KBM-7 (cell line): ENCODE data around the gene SYNC.

Source experiments
- DNase-seq: peaks from one replicate; pipeline ENCODE4 v3.0.0-alpha.2; 2015
- in situ Hi-C: fragments of 300-500 bp; cut with MboI; formaldehyde crosslinking; loops from 2 replicates; pipeline ENCODE4 v1.14.3; 2020; ENCODE audit warnings: low sequenced_read_pairs, low pct_unique_long_range_greater_than_20kb, mixed read lengths

The SYNC gene

GRCh38 chr1:32702599-32703478 lies at the start of gene SYNC:
TSS of gene SYNC (minus strand) at chr1:32702770. CDS start at chr1:32702660, 110 bp downstream.
- no peak for DNase-seq
- in situ Hi-C loops: no loop called here

DNA sequence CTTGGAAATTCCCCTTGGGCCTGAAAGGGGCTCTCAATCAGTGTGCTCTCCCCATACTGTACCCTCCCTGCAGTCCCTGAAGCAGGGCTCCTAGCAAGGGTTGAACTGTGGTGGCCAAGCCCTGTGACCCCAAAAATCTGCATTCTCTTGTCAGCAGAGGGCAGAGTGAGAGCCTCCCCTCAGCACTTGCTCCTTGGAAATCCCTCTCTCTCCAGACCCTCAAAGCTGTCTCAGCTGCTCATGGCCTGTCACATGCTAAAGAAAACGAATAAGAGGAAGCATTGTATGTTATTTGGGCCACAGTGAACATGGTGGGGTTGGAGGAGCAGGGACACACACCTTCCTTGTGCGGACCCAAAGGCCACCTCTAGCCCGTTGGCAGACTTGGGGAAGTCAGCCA lies 47.2 kb upstream of the SYNC start:
- DNase-seq: no peak
- in situ Hi-C loops: no loop called here

DNA sequence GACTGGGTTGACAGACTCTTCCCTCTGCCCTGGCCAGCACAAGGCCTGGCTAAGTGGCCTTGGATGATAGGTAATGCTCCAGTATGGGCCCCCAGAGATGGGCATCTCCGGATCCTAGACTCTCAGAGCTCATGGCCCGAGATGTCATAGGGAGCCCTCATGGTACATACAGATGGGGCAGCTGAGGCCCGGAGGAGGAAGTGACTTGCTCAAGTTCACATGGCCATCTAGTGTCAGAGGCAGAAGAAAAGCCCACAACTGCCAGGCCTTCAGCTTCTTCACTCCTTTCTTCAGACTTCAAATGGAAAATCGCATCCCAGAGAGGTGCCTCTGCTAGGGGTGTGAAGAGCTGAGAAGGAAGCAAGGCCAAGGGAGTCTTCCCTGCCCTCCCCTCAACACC lies 46.8 kb upstream of the SYNC start:
- DNase-seq: no peak
- in situ Hi-C loops: no loop called here

DNA sequence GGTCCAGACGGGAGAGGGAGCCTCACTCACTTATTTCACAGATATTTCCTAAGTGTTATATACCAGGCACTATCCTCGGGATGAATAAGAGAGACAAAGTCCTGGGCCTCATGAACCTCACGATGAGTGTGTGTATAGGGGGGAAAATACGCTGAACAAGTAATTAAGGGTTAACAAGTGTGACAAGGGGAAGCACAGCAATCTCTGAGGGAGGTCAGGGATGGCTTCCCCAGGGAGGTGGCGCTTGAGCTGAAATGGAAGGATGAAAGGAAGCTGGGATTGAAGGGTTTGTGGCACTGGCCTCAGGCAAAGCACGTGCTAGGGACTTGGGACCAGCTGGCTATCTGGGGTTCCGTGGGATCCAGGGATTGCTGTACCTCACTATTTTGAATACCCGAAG lies 46.4 kb upstream of the SYNC start:
- no peak for DNase-seq
- in situ Hi-C loops: no loop called here

GRCh38 chr1:32748348-32748747 lies 45.8 kb upstream of the SYNC start:
- in situ Hi-C loops: no loop called here
- no peak for DNase-seq

GRCh38 chr1:32746130-32746529 lies 43.6 kb upstream of the SYNC start:
- no peak for DNase-seq
- in situ Hi-C loops: no loop called here

DNA sequence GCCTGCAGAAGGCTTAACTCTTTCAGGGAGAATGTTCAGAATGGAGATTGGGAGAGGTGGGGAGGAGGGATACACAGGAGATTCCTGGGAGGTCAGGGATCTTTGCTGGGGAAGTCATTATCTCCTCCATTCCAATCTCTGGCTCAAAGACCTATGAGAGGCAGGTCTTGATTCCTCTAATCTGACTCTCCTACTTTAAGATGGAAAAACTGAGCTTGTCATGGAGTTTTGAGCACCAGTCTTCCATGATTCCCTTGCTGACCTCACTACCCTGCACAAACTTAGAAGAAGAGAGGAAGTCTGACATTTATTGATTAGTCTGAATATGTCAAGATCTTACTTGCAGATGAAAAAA lies 41.5 kb upstream of the SYNC start:
- no peak for DNase-seq
- in situ Hi-C loops: no loop called here

GRCh38 chr1:32743380-32744070 lies 41.0 kb upstream of the SYNC start:
- in situ Hi-C loops: no loop called here
- no peak for DNase-seq

GRCh38 chr1:32742956-32743355 lies 40.4 kb upstream of the SYNC start:
- DNase-seq: no peak
- in situ Hi-C loops: no loop called here

DNA sequence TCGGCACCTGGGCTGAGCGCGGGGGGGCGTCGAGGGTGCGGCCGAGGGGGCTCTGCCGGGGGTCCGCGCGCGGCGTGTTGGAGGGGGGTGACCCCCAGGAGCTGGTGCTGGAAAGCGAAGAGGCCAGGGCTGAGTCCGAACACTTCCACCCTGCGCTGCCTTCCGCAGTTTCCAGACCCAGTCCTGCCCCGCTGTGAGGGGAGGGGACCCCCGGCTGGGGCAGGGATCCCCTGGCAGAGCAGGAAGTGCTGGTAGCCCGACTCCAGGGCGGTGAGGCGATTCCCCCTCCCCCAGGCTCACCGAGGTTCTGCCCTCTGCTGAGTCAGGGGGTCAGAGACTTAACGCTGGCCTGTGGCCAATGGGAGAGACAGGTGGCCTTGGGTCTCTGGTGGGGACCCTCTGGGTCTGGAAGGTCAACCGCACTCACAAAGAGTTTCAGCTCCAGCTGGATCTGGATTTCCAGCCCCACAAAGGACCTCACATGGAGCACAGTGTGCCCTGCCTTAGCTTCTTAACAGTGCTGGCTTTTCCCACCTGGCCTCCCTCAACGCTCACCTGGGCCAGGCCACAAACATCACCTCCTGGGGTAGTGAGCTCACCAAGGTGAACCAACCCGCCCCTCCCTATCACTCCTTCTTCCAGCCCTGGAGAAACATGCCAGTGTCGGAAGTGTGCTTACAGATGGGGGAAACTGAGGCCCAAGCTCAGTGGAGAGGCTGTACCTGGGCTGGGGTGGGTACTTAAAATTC lies 39.8 kb upstream of the SYNC start:
- DNase-seq: peak; percentile 29
- in situ Hi-C loops: no loop called here

DNA sequence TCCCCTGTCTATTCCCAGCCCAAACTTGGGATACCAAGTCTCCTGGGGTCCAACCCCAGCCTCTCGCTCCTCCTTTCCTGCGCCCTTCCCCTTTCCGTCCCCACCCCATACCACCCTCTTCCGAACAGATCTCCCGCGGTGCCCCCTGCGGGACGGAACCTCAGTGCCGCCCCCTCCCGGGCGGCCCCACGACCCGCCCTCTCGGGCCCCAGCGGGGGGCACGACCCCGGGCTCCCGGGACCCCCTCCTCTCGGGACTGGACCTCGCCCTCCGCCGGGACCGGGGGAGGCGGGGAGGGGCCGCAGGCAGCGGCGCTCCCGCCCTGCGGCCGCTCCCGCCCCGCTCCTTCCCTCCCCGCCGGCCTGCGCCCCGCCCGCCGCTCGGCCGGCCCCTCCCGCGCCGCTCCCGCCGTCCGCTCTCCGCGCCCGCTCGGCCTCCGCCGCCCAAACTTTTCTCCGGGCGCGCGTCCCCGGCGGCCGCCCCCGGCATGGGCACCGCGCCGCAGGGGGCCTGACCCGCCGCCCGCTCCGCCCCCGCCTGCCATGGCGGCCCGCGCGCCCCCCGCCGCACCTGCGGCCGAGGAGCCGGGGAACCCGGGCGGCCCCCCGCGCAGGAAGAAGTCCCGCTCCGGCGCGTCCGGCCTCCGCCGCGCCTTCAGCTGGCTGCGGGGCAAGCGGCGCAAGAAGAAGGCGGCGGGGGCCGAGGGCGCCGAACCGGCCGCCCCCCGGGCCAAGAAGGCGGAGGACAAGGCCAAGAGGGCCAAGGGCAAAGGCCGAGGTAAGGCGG lies 39.0 kb upstream of the SYNC start:
- in situ Hi-C loops: no loop called here
- DNase-seq: peak; percentile 41

- no peak for DNase-seq
- in situ Hi-C loops: no loop called here
Observed at GRCh38 chr1:32741059-32741412, 38.5 kb upstream of the SYNC start.

GRCh38 chr1:32736812-32737791 lies 34.5 kb upstream of the SYNC start:
- DNase-seq: no peak
- in situ Hi-C loops: no loop called here

- in situ Hi-C loops: no loop called here
- DNase-seq: no peak
Observed at GRCh38 chr1:32733582-32734321, 31.2 kb upstream of the SYNC start.

- DNase-seq: no peak
- in situ Hi-C loops: no loop called here
Observed at GRCh38 chr1:32729254-32730046, 26.9 kb upstream of the SYNC start.

- in situ Hi-C loops: no loop called here
- DNase-seq: no peak
Observed at GRCh38 chr1:32728413-32729077, 26.0 kb upstream of the SYNC start.
